GM20431 (cell line): ENCODE results near the gene PASK.

Source experiments
- in situ Hi-C: fragments of 300-500 bp; cut with MseI, MboI; formaldehyde crosslinking; loops from one replicate; pipeline ENCODE4 v1.15.0; 2020; ENCODE audit warnings: low sequenced_read_pairs; ENCODE audit not compliant: unreplicated experiment

PASK gene

DNA sequence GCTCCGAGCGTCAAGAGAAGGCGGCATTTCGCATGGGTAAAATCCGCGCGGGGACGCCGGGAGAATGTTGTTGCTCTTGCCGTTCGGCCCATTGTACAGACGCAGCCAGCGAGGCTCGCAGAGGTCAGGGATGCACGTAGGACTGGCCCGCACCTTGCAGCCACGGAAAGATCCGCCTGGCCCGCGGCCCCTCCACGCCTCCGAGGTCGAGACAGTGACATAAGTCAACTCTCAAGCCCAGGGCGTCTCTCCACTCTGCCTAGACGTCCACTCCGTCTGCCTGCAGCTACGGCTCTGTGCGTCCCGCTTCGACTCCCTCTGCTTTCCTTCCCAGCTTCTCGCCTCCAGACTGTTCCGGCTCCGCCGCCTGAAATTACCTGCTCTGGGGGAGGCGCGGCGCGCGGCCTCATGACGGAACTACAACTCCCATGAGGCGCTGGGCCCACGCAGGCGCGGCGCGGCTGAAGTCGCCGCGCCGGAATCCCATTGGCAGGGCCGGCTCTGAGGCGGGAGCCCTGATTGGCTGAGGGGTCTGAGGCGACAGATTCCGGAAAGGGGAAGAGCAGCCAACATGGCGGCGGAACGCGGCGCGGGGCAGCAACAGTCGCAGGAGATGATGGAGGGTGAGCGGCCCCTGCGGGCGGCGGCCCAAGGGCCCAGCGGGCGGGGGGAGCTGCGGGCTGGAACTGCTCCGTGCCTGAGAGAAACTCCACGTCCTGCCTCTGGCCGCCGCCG lies 820 bp upstream of the PASK start, which contains the start of gene PPP1R7:
PPP1R7 (plus strand) TSS at position 543 of the 735 bp plus-strand sequence; CDS start at position 572, 29 bp downstream.
- in situ Hi-C loops: loop anchor here (10.0 kb wide), 1 partner anchor 55 kb away; no protein-coding TSS in a partner anchor

- in situ Hi-C loops: loop anchor here (10.0 kb wide), 1 partner anchor 55 kb away; no protein-coding TSS in a partner anchor
Observed at GRCh38 chr2:241149675-241149924, 328 bp upstream of the PASK start.

DNA sequence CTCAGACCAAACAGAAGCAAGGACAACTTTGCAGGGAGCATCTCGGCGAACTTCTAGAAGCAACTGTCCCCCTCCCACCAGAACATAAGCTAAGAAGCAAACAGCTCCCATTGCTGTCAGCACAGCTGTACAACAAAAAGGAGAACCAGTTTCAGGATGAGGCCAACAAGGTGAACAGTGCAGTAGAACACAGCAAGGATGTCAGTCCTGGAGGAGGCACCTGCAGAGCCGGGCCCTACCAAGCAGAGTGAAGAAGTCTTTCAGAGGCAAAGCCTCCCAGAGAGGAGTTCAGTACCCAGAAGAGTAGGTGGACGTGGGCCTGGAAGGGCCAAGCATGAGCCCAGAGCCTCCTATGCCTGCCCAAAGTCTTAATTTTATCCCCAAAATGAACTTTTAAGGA lies 1.0 kb downstream of the PASK start:
- in situ Hi-C loops: loop anchor here (10.0 kb wide), 1 partner anchor 53 kb away; no protein-coding TSS in a partner anchor

DNA sequence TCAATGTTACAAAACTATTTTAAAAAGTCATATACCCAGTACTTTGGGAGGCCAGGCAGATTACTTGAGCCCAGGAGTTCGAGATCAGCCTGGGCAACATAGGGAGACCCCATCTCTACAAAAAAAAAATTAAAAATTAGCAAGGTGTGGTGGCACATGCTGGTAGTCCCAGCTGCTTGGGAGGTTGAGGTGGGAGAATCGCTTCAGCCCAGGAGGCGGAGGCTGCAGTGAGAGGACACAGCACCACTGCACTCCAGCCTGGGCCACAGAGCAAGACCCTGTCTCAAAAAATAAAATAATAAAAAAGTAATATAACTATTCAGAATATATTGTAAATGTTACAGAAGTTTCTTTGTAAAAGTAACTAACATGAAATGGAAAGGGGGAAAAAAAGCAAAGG lies 1.9 kb downstream of the PASK start:
- in situ Hi-C loops: loop anchor here (10.0 kb wide), 1 partner anchor 53 kb away; no protein-coding TSS in a partner anchor

DNA sequence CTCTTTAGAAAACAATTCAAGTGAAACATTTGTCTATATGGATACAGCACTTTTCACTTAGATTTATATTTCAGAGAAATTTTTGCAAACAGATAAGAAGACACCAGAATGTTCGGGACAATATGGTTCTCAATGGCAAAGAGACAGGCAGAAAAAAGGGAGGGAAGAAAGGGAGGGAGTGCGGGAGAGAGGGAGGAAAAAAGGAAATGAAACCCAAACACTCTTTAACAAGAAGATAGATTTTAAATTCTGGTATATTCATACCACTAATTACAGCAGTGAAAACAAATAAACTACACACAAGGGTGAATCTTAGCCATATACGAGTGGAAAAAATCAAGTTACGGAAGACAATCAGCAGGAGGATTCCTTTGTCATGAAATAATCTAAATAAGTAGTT lies 3.0 kb downstream of the PASK start:
- in situ Hi-C loops: loop anchor here (10.0 kb wide), 1 partner anchor 51 kb away; no protein-coding TSS in a partner anchor

GRCh38 chr2:241142593-241142992 lies 6.7 kb downstream of the PASK start:
- in situ Hi-C loops: loop anchor here (10.0 kb wide), 1 partner anchor 48 kb away; no protein-coding TSS in a partner anchor

GRCh38 chr2:241142063-241142462 lies 7.2 kb downstream of the PASK start:
- in situ Hi-C loops: loop anchor here (10.0 kb wide), 1 partner anchor 47 kb away; no protein-coding TSS in a partner anchor

DNA sequence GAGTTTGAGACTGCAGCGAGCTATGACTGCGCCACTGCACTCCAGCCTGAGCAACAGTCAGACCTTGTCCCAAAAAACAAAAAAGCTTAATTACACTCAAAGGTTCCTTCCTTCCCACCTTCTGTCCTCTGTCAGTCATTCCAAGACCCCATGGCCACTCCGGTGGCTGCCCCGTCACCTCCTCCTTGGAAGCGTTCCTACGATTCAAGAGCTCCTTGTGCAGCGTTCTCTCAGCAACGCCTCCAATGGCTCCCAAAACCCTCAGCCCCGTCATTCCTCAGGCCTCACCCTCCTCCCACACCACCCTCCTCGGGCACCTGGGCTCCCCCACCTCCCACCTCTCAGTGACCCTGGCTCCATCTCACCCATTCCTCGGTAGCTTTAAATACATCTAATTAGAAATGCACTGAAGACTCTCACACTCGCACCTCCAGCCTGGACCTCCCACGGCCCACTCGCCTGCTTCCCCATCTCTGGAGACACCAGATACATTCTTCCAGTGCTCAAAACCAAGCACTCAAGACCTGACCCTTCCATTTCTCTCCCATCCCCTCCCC lies 8.0 kb downstream of the PASK start:
- in situ Hi-C loops: loop anchor here (10.0 kb wide), 1 partner anchor 46 kb away; no protein-coding TSS in a partner anchor

- in situ Hi-C loops: loop anchor here (10.0 kb wide), 1 partner anchor 46 kb away; no protein-coding TSS in a partner anchor
Observed at GRCh38 chr2:241140445-241140840, 8.8 kb downstream of the PASK start.

DNA sequence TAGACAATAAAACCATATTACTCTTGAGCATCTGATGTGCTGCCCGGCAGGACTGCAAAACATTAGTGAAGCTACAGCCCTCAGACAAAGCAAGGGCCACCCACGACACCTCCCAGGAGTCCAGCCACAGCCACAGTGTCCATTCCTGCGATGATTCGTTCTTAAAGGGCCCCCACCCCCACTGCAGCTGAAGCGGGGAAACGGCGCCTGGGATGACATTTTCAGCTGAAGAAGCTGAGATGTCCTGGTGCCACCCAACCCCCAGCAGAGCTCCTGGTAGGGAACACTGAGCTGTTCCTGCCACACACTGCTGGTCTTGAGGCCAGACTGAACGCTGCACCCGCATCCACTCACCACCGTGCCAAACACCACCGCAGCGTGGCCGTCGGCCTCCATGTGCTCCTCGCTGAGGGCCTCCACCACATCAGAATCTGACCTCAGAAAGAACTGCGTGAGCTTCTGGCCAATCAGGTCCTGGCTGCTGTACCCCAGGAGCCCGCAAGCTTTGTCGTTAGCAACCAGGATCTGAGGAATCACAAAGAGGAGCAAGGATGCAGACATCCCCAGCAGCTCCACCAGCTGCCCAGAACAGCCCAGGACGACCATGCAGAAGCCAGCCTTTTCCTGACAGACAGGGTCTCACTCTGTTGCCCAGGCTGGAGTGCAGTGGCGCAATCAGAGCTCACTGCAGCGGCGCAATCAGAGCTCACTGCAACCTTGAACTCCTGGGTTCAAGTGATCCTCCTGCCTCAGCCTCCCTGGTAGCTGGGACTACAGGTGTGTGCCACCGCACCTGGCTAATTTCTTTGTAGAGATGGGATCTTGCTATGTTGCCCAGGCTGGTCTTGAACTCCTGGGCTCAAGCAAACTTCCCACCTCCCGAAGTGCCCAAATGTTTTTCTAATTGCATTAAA lies 9.5 kb downstream of the PASK start:
- in situ Hi-C loops: loop anchor here (10.0 kb wide), 1 partner anchor 45 kb away; no protein-coding TSS in a partner anchor

GRCh38 chr2:241138471-241138870 lies 10.8 kb downstream of the PASK start:
- in situ Hi-C loops: no loop called here

- in situ Hi-C loops: no loop called here
Observed at GRCh38 chr2:241137276-241138190, 11.7 kb downstream of the PASK start.

DNA sequence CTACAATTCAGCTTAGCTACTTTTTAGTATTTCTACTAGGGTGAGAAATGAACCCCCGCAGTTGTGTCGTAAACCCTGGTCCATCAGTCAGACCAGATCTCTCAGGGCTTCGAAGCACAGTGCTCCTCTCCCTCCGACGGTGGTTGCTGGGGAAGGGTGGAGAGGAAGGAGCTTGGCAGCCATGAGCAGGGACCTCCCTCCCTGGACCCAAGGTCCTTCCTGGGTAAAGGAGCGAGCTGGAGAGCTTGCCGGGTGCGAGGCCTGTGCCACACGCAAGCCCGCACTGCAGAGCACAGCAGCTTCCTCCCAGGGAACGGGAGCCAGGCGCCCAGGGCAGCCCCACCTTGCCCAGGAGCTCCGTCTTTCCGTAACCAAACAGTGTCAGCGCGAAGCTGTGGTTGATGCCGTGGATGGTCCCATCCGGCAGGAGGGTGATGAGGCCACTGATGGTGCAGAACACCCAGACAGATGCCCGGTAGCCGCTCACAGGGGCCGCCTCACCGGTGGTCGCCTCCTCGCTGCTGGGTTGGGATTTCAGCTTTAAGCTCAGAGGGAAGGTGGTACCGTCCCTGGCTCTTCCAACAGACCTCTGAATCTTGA lies 12.5 kb downstream of the PASK start:
- in situ Hi-C loops: no loop called here

DNA sequence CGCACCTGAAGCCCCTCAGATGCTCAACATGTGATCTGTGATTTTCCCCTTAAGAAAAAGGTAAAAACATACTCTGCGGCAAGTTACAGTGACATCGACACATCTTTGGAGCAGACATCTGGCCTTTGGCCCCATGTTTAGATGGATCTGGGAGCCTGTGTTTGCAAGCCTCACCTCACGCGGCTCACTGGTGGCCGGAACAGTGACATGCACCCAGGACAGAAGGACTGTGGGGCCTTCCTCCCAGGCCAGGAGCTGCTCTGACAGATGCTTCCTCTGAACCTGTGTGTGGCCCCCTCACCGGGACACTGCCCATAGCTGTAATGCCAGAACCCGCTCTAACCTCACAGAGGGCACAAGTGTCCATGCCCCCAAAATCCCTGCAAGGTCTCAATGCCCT lies 13.1 kb downstream of the PASK start:
- in situ Hi-C loops: no loop called here

DNA sequence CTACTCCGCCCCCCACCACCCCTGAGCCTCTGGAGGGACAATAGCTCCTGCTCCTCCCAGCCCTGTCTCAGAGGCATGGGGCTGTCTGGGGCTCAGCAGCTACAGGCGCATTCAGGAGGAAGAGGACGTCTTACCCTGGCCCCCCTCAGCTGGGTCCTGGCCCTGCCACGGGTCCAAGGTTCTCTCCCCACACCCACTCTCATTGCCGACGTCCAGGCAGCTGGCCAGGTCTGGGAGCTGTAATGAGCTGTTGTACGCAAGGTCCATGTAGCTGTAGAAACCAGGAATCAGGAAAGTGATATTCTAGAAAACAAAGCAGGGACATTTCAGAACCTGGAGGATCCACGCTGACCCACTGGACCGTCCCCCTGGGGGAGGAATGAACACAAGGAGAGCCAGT lies 13.5 kb downstream of the PASK start:
- in situ Hi-C loops: no loop called here

GRCh38 chr2:241134711-241135110 lies 14.6 kb downstream of the PASK start:
- in situ Hi-C loops: no loop called here

DNA sequence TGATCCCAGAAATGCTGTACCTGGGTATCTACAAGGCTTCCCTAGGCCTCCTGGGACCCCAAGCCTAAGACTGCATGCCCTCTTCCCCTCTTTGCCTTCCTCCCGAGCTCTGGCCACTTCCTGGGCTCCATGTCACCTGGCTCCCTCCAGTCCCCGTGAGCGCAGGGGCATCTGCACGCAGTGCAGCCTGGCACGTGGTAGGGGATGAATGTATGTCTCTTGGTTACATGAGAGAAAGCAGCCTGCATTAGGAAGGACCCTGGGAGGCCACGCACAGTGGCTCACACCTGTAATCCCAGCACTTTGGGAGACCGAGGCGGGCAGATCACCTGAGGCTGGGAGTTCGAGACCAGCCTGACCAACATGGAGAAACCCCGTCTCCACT lies 15.8 kb downstream of the PASK start:
- in situ Hi-C loops: no loop called here

GRCh38 chr2:241132538-241133435 lies 16.5 kb downstream of the PASK start:
- in situ Hi-C loops: no loop called here
